ENCODE measurements around the gene NHSL1.

Gene NHSL1

GRCh38 chr6:138499303-138500018 is at the start of gene NHSL1:
Gene NHSL1 (minus strand): TSS chr6:138499494. CDS start chr6:138499290, 204 bp downstream.
- DNase-seq: peak; percentile 33

GRCh38 chr6:138546733-138547185 is 47.5 kb upstream of the NHSL1 start:
- DNase-seq: no peak

- no peak for DNase-seq
These were observed 46.3 kb upstream of the NHSL1 start for GRCh38 chr6:138545621-138545980.

- DNase-seq: no peak
These were observed 45.2 kb upstream of the NHSL1 start for GRCh38 chr6:138544501-138544900.

GRCh38 chr6:138543657-138544056 is 44.4 kb upstream of the NHSL1 start:
- no peak for DNase-seq

GRCh38 chr6:138541823-138542481 is 42.7 kb upstream of the NHSL1 start:
- DNase-seq: no peak

- no peak for DNase-seq
These were observed 41.2 kb upstream of the NHSL1 start for GRCh38 chr6:138540468-138540867.

- peak; percentile 18 for DNase-seq
These were observed 40.6 kb upstream of the NHSL1 start for GRCh38 chr6:138539876-138540275.

GRCh38 chr6:138538390-138539031 is 39.2 kb upstream of the NHSL1 start:
- no peak for DNase-seq

- no peak for DNase-seq
These were observed 37.8 kb upstream of the NHSL1 start for GRCh38 chr6:138537106-138537505.

GRCh38 chr6:138535728-138536455 is 36.6 kb upstream of the NHSL1 start:
- peak; percentile 58 for DNase-seq

GRCh38 chr6:138533667-138534066 is 34.4 kb upstream of the NHSL1 start:
- no peak for DNase-seq

- no peak for DNase-seq
These were observed 32.1 kb upstream of the NHSL1 start for GRCh38 chr6:138531387-138531786.

GRCh38 chr6:138529478-138529877 is 30.2 kb upstream of the NHSL1 start:
- DNase-seq: peak; percentile 68

GRCh38 chr6:138528956-138529355 is 29.7 kb upstream of the NHSL1 start:
- DNase-seq: no peak

GRCh38 chr6:138528137-138528536 is 28.8 kb upstream of the NHSL1 start:
- no peak for DNase-seq

- DNase-seq: no peak
These were observed 28.3 kb upstream of the NHSL1 start for GRCh38 chr6:138527411-138528088.

GRCh38 chr6:138526822-138527235 is 27.5 kb upstream of the NHSL1 start:
- DNase-seq: no peak

GRCh38 chr6:138525355-138525754 is 26.1 kb upstream of the NHSL1 start:
- DNase-seq: no peak

GRCh38 chr6:138524526-138524925 is 25.2 kb upstream of the NHSL1 start:
- DNase-seq: no peak

- no peak for DNase-seq
These were observed 24.3 kb upstream of the NHSL1 start for GRCh38 chr6:138523347-138524210.

- no peak for DNase-seq
These were observed 23.3 kb upstream of the NHSL1 start for GRCh38 chr6:138522611-138523010.

Measured in MV-4-11 (cell line).